Hepatocyte (in vitro differentiated cells): ENCODE measurements around the gene PALD1. TPM values are rescaled to one million over a fixed set of nuclear protein-coding genes. Genes with fewer than 3 reads are reported as not detected.

Experiments used
- DNase-seq: peaks from one replicate; pipeline ENCODE4 v3.0.0-alpha.2; 2016; ENCODE audit warnings: low spot score
- H2AFZ ChIP-seq: fragments of 200-600 bp; sonication (generic); 2 replicates; pipeline ENCODE4 v1.6.0; 2016; ENCODE audit warnings: antibody characterized with exemption, mild to moderate bottlenecking
- H3K27ac ChIP-seq: fragments of 200-600 bp; sonication (generic); 2 replicates; pipeline ENCODE4 v1.5.1; 2016; ENCODE audit warnings: mild to moderate bottlenecking
- H3K27me3 ChIP-seq: fragments of 200-600 bp; sonication (generic); 2 replicates; pipeline ENCODE4 v1.6.1; 2016
- H3K36me3 ChIP-seq: fragments of 200-600 bp; sonication (generic); replicated peaks from 2 replicates; pipeline ENCODE4 v1.5.1; 2016; ENCODE audit warnings: low read depth; ENCODE audit not compliant: insufficient read depth
- H3K4me1 ChIP-seq: fragments of 200-600 bp; sonication (generic); 2 replicates; pipeline ENCODE4 v1.5.1; 2016; ENCODE audit warnings: mild to moderate bottlenecking, moderate library complexity; ENCODE audit not compliant: insufficient read depth
- H3K4me2 ChIP-seq: fragments of 200-600 bp; sonication (generic); 2 replicates; pipeline ENCODE4 v1.6.0; 2016
- H3K4me3 ChIP-seq: fragments of 200-600 bp; sonication (generic); 2 replicates; pipeline ENCODE4 v1.5.1; 2016; ENCODE audit warnings: mild to moderate bottlenecking
- H3K79me2 ChIP-seq: fragments of 200-600 bp; sonication (generic); 2 replicates; pipeline ENCODE4 v1.6.0; 2017; ENCODE audit warnings: mild to moderate bottlenecking
- H3K9me2 ChIP-seq: fragments of 200-600 bp; sonication (generic); replicated peaks from 2 replicates; pipeline ENCODE4 v1.6.0; 2017; ENCODE audit warnings: mild to moderate bottlenecking; ENCODE audit not compliant: insufficient read depth
- H3K9me3 ChIP-seq: fragments of 200-600 bp; sonication (generic); 2 replicates; pipeline ENCODE4 v1.5.1; 2016; ENCODE audit warnings: low read depth, mild to moderate bottlenecking
- H4K20me1 ChIP-seq: fragments of 200-600 bp; sonication (generic); 2 replicates; pipeline ENCODE4 v1.6.0; 2016; ENCODE audit warnings: mild to moderate bottlenecking; ENCODE audit not compliant: insufficient read depth, poor library complexity, severe bottlenecking
- CTCF ChIP-seq: fragments of 200-600 bp; sonication (generic); IDR thresholded peaks from 2 replicates; pipeline ENCODE4 v1.5.1; 2016; ENCODE audit warnings: antibody characterized with exemption, mild to moderate bottlenecking; ENCODE audit not compliant: poor library complexity
- EZH2 ChIP-seq: fragments of 200-600 bp; sonication (generic); IDR thresholded peaks from 2 replicates; pipeline ENCODE4 v1.6.1; 2016; ENCODE audit warnings: antibody characterized with exemption, mild to moderate bottlenecking, borderline replicate concordance
- EZH2phosphoT487 ChIP-seq: fragments of 200-600 bp; sonication (generic); IDR thresholded peaks from one replicate; pipeline ENCODE4 v1.6.1; 2018; ENCODE audit warnings: antibody characterized with exemption, mild to moderate bottlenecking, low read depth, moderate library complexity; ENCODE audit not compliant: unreplicated experiment, severe bottlenecking
- WGBS: methylation state at CpG from one replicate; pipeline ENCODE4 v1.1.6; 2016; ENCODE audit warnings: low lambda C conversion rate; ENCODE audit errors: missing lambda C conversion rate; 5-methylcytosine and 5-hydroxymethylcytosine counted together
- polyA plus RNA-seq: library from polyadenylated mRNA; unstranded; fragments of >200 nt; fragmentation: Nextera tagmentation; extraction: Ambion mirVana; gene quantifications from 2 replicates; pipeline ENCODE4 v1.2.1, GENCODE V29; 2016
- total RNA-seq: library from RNA; depleted of rRNA; stranded (reverse); fragments of >200 nt; gene quantifications from 2 replicates; pipeline ENCODE4 v1.2.3, GENCODE V29; 2014

PALD1 gene
- total and polyA plus RNA-seq, 2 experiments from 2014 or later, result 1.3 to 2.2 TPM

DNA sequence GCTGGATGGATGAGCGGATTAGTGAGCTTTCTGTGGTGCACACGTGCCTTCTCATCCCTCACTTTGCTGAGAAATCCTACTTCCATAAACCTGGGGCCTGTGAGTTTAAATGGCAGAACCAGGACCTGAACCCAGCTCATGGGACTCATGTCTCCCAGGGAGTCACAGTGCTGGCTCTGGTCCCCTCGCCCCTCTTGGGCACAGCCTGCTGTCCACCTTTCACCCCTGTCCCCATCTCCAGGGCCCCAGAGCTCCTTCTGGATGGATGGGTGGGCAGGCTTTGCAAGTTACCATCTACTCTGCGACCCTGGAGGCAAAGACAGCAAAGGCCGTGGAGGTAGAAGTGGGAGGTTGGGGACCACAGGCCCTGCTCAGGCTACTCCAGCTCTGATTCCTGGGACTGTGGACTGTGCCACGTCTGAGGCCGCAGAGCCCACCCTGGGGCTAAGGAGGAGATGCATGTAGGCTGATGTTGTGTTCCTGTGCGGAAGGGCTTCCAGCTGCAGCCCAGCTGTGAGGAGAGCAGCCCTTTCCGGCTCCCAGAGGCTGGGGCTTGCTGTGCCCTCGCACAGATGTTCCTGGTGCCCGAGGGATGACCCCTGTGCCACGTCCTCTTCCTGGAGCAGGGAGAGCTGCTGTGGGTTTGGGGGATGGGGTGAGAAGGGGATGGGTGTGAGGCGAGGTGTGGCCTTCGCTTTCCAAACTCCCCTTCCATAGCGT, 83.6 kb downstream of the PALD1 start:
- H2AFZ ChIP-seq, result no peak overlapping the region
- no peak overlapping the region for H3K27ac ChIP-seq
- TF ChIP-seq CTCF, result no peak
- TF ChIP-seq EZH2phosphoT487, result no peak
- no peak for TF ChIP-seq EZH2
- no peaks in the 10 kb centered on the region for H3K27me3 ChIP-seq
- 64% methylated on average over 13 of the region's 15 CpGs for WGBS
- H4K20me1 ChIP-seq, result no peaks in the 10 kb centered on the region
- no peaks in the 10 kb centered on the region for H3K36me3 ChIP-seq
- H3K4me2 ChIP-seq, result no peak overlapping the region
- H3K4me3 ChIP-seq, result no peak overlapping the region
- no peaks in the 10 kb centered on the region for H3K79me2 ChIP-seq
- peaks cover 15% of the 10 kb centered on the region for H3K4me1 ChIP-seq
- DNase-seq, result no peak
- no peaks in the 10 kb centered on the region for H3K9me3 ChIP-seq
- H3K9me2 ChIP-seq, result no peaks in the 10 kb centered on the region

DNA sequence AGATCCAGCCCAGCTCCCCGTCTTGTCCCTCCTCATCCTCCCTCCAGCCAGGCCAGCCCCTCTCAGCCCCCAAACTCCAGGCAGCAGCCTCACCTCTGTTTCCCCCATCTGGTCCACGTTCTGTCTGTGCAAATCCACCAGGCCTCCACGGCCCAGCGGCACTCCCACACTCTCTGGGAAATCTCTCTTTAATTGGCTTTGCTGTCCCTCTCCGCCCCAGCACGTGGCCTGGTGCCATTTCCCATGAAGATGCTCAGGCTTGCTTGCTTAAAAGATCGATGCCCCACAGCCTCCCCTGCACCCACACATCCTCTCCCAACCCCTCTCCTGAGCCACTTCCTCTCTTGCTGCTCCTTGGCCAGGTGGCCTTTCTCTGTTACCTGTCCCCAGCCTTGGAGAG, 84.7 kb downstream of the PALD1 start:
- H3K9me2 ChIP-seq, result no peaks in the 10 kb centered on the region
- no peak for TF ChIP-seq EZH2
- no peak for TF ChIP-seq CTCF
- no peak for TF ChIP-seq EZH2phosphoT487
- H2AFZ ChIP-seq, result no peak overlapping the region
- DNase-seq, result no peak
- H3K4me2 ChIP-seq, result no peak overlapping the region
- H3K27ac ChIP-seq, result no peak overlapping the region
- H3K27me3 ChIP-seq, result no peaks in the 10 kb centered on the region
- H3K79me2 ChIP-seq, result no peaks in the 10 kb centered on the region
- H3K4me1 ChIP-seq, result peaks cover 15% of the 10 kb centered on the region
- no peak overlapping the region for H3K4me3 ChIP-seq
- no peaks in the 10 kb centered on the region for H3K36me3 ChIP-seq
- WGBS, result 85% methylated on average over 7 of the region's 7 CpGs
- H4K20me1 ChIP-seq, result no peaks in the 10 kb centered on the region
- no peaks in the 10 kb centered on the region for H3K9me3 ChIP-seq

DNA sequence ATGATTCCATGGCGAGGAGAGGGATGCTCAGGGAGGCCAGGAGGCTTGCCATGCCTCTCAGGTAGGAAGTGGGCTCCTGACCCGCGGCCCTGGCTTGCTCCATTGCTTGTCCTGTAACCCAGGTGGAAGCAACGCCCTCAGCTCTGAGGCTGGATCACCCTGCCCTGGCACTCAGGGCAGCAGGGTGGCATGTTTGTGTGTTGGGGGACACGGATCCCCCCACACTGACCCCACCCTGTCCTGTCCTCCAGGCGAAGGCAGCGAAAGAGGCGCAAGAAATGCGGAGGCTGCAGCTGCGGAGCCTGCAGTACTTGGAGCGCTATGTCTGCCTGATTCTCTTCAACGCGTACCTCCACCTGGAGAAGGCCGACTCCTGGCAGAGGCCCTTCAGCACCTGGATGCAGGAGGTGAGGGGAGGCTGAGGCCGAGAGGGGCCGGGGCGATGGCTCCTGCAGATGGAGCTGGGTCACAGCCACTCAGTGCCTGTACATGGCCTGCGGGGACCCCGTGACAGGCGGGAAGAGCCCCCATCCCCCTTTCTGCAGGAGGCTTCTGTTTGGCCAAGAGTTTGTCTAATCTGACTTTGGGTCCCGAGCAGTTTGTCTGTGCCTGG, 85.7 kb downstream of the PALD1 start:
- no peaks in the 10 kb centered on the region for H3K9me3 ChIP-seq
- H3K4me2 ChIP-seq, result no peak overlapping the region
- DNase-seq, result no peak
- no peak overlapping the region for H2AFZ ChIP-seq
- no peaks in the 10 kb centered on the region for H3K27me3 ChIP-seq
- H3K36me3 ChIP-seq, result no peaks in the 10 kb centered on the region
- no peak for TF ChIP-seq EZH2
- H4K20me1 ChIP-seq, result no peaks in the 10 kb centered on the region
- no peak overlapping the region for H3K27ac ChIP-seq
- H3K4me3 ChIP-seq, result no peak overlapping the region
- 97% methylated on average over 21 of the region's 21 CpGs for WGBS
- no peaks in the 10 kb centered on the region for H3K79me2 ChIP-seq
- H3K4me1 ChIP-seq, result peaks cover 7% of the 10 kb centered on the region
- H3K9me2 ChIP-seq, result no peaks in the 10 kb centered on the region

- Histone ChIP-seq H4K20me1 (no peaks in the 10 kb centered on the region), H3K27me3 (no peaks in the 10 kb centered on the region), H2AFZ (no peak overlapping the region), H3K4me2 (no peak overlapping the region), H3K36me3 (no peaks in the 10 kb centered on the region), H3K4me1 (peaks cover under 1% of the 10 kb centered on the region), H3K4me3 (no peak overlapping the region), H3K9me2 (no peaks in the 10 kb centered on the region), H3K27ac (no peak overlapping the region), H3K9me3 (no peaks in the 10 kb centered on the region), H3K79me2 (no peaks in the 10 kb centered on the region)
- TF ChIP-seq EZH2 (no peak), EZH2phosphoT487 (no peak), CTCF (no peak)
- no peak for DNase-seq
- WGBS, result 88% methylated on average over 6 of the region's 6 CpGs
Measured at GRCh38 chr10:70564901-70565351, 86.4 kb downstream of the PALD1 start.
